ENCODE data around the gene NUP93. TPM values are rescaled to one million over a fixed set of nuclear protein-coding genes. Genes with fewer than 3 reads are reported as not detected.

Gene NUP93
- total RNA-seq, 1 donor from 2014 or later, result 81.7 TPM

- no peaks in the 10 kb centered on the region for H3K36me3 Mint-ChIP-seq (ENCODE audit: unreplicated experiment)
- TF ChIP-seq CTCF (IDR thresholded peaks at IDR 0.05), result no peak
- DNase-seq (ENCODE audit: extremely low spot score, unreplicated experiment), result peak; percentile 54
- no peaks in the 10 kb centered on the region for H3K27me3 Mint-ChIP-seq (ENCODE audit: unreplicated experiment)
- peaks cover 24% of the 10 kb centered on the region for H3K4me1 Mint-ChIP-seq (ENCODE audit: unreplicated experiment)
- no peaks in the 10 kb centered on the region for H3K9me3 Mint-ChIP-seq (ENCODE audit: unreplicated experiment)
- peak overlapping the region; percentile 81 for H3K4me3 Mint-ChIP-seq (ENCODE audit: unreplicated experiment)
- H3K27ac Mint-ChIP-seq (ENCODE audit: unreplicated experiment), result peak overlapping the region; percentile 95
Measured at GRCh38 chr16:56728980-56729734, 772 bp upstream of the NUP93 start.

GRCh38 chr16:56732366-56732765, 2.4 kb downstream of the NUP93 start:
- no peaks in the 10 kb centered on the region for H3K27me3 Mint-ChIP-seq (ENCODE audit: unreplicated experiment)
- H3K4me3 Mint-ChIP-seq (ENCODE audit: unreplicated experiment), result no peak overlapping the region
- no peak for DNase-seq (ENCODE audit: extremely low spot score, unreplicated experiment)
- no peak overlapping the region for H3K27ac Mint-ChIP-seq (ENCODE audit: unreplicated experiment)
- TF ChIP-seq CTCF (IDR thresholded peaks at IDR 0.05), result no peak
- H3K9me3 Mint-ChIP-seq (ENCODE audit: unreplicated experiment), result no peaks in the 10 kb centered on the region
- H3K4me1 Mint-ChIP-seq (ENCODE audit: unreplicated experiment), result peaks cover 24% of the 10 kb centered on the region
- no peaks in the 10 kb centered on the region for H3K36me3 Mint-ChIP-seq (ENCODE audit: unreplicated experiment)

- H3K27ac Mint-ChIP-seq (ENCODE audit: unreplicated experiment), result no peak overlapping the region
- H3K27me3 Mint-ChIP-seq (ENCODE audit: unreplicated experiment), result no peaks in the 10 kb centered on the region
- no peak for TF ChIP-seq CTCF (IDR thresholded peaks at IDR 0.05)
- peaks cover 24% of the 10 kb centered on the region for H3K4me1 Mint-ChIP-seq (ENCODE audit: unreplicated experiment)
- no peak overlapping the region for H3K4me3 Mint-ChIP-seq (ENCODE audit: unreplicated experiment)
- no peak for DNase-seq (ENCODE audit: extremely low spot score, unreplicated experiment)
- H3K36me3 Mint-ChIP-seq (ENCODE audit: unreplicated experiment), result no peaks in the 10 kb centered on the region
- H3K9me3 Mint-ChIP-seq (ENCODE audit: unreplicated experiment), result no peaks in the 10 kb centered on the region
Measured at GRCh38 chr16:56732832-56733231, 2.9 kb downstream of the NUP93 start.

- Mint-ChIP-seq H3K36me3 (ENCODE audit: unreplicated experiment) (peaks cover 2% of the 10 kb centered on the region), H3K4me1 (ENCODE audit: unreplicated experiment) (peaks cover 18% of the 10 kb centered on the region), H3K27ac (ENCODE audit: unreplicated experiment) (no peak overlapping the region), H3K9me3 (ENCODE audit: unreplicated experiment) (no peaks in the 10 kb centered on the region), H3K27me3 (ENCODE audit: unreplicated experiment) (no peaks in the 10 kb centered on the region), H3K4me3 (ENCODE audit: unreplicated experiment) (no peak overlapping the region)
- DNase-seq (ENCODE audit: extremely low spot score, unreplicated experiment), result no peak
- no peak for TF ChIP-seq CTCF (IDR thresholded peaks at IDR 0.05)
Measured at GRCh38 chr16:56734429-56734828, 4.5 kb downstream of the NUP93 start.

GRCh38 chr16:56736476-56736875, 6.5 kb downstream of the NUP93 start:
- no peak for DNase-seq (ENCODE audit: extremely low spot score, unreplicated experiment)
- Mint-ChIP-seq H3K4me1 (ENCODE audit: unreplicated experiment) (peaks cover 6% of the 10 kb centered on the region), H3K9me3 (ENCODE audit: unreplicated experiment) (no peaks in the 10 kb centered on the region), H3K27me3 (ENCODE audit: unreplicated experiment) (no peaks in the 10 kb centered on the region), H3K4me3 (ENCODE audit: unreplicated experiment) (no peak overlapping the region), H3K27ac (ENCODE audit: unreplicated experiment) (no peak overlapping the region), H3K36me3 (ENCODE audit: unreplicated experiment) (peaks cover 2% of the 10 kb centered on the region)
- TF ChIP-seq CTCF (IDR thresholded peaks at IDR 0.05), result no peak
